KMS-11 (cell line): Measurements from ENCODE around the gene DAAM2.

Experiments
- H2AFZ ChIP-seq: fragments of 200-600 bp; sonication (generic); 2 replicates; pipeline ENCODE4 v1.6.1; 2016; ENCODE audit warnings: antibody characterized with exemption, mixed run types, low read depth
- H3K27ac ChIP-seq: fragments of 200-600 bp; sonication (generic); 2 replicates; pipeline ENCODE4 v1.6.1; 2016; ENCODE audit warnings: mild to moderate bottlenecking, mixed run types
- H3K27me3 ChIP-seq: fragments of 200-600 bp; sonication (generic); 2 replicates; pipeline ENCODE4 v1.6.1; 2017; ENCODE audit warnings: mild to moderate bottlenecking, low read depth, mixed run types, moderate library complexity; ENCODE audit not compliant: insufficient read depth
- H3K36me3 ChIP-seq: fragments of 200-600 bp; sonication (generic); 2 replicates; pipeline ENCODE4 v1.6.1; 2017; ENCODE audit warnings: mild to moderate bottlenecking, mixed run types; ENCODE audit not compliant: insufficient read depth
- H3K4me1 ChIP-seq: fragments of 200-600 bp; sonication (generic); 2 replicates; pipeline ENCODE4 v1.6.1; 2016; ENCODE audit warnings: mild to moderate bottlenecking, low read depth, mixed run types; ENCODE audit not compliant: poor library complexity, severe bottlenecking
- H3K4me2 ChIP-seq: fragments of 200-600 bp; sonication (generic); 2 replicates; pipeline ENCODE4 v1.7.0; 2016; ENCODE audit warnings: mild to moderate bottlenecking, mixed run types
- H3K4me3 ChIP-seq: fragments of 200-600 bp; sonication (generic); IDR thresholded peaks from 2 replicates; pipeline ENCODE4 v1.6.1; 2017; ENCODE audit warnings: low read depth, low read length, mixed read lengths; ENCODE audit not compliant: insufficient read depth
- H3K79me2 ChIP-seq: fragments of 200-600 bp; sonication (generic); 2 replicates; pipeline ENCODE4 v1.6.1; 2016; ENCODE audit warnings: low read depth, mixed run types; ENCODE audit not compliant: insufficient read depth
- H3K9ac ChIP-seq: fragments of 200-600 bp; sonication (generic); 2 replicates; pipeline ENCODE4 v1.6.1; 2016; ENCODE audit warnings: mild to moderate bottlenecking, mixed run types
- H4K20me1 ChIP-seq: fragments of 200-600 bp; sonication (generic); 2 replicates; pipeline ENCODE4 v1.6.1; 2016; ENCODE audit warnings: mild to moderate bottlenecking, mixed run types; ENCODE audit not compliant: insufficient read depth
- CTCF ChIP-seq: fragments of 200-600 bp; sonication (generic); conservative IDR thresholded peaks from 2 replicates; pipeline ENCODE4 v1.6.1; 2017; ENCODE audit warnings: low read depth, mild to moderate bottlenecking, antibody characterized with exemption, low read length, moderate library complexity, mixed read lengths

DAAM2 gene

GRCh38 chr6:39834278-39834677 lies 42.1 kb downstream of the DAAM2 start:
- H3K4me1 ChIP-seq = no peaks in the 10 kb centered on the region
- H3K79me2 ChIP-seq = no peaks in the 10 kb centered on the region
- H3K27ac ChIP-seq = no peak overlapping the region
- no peak overlapping the region for H3K4me2 ChIP-seq
- H2AFZ ChIP-seq = no peak overlapping the region
- H3K4me3 ChIP-seq = no peak overlapping the region
- H3K9ac ChIP-seq = no peak overlapping the region
- no peak for TF ChIP-seq CTCF
- no peaks in the 10 kb centered on the region for H4K20me1 ChIP-seq
- H3K36me3 ChIP-seq = no peaks in the 10 kb centered on the region
- no peaks in the 10 kb centered on the region for H3K27me3 ChIP-seq

DNA sequence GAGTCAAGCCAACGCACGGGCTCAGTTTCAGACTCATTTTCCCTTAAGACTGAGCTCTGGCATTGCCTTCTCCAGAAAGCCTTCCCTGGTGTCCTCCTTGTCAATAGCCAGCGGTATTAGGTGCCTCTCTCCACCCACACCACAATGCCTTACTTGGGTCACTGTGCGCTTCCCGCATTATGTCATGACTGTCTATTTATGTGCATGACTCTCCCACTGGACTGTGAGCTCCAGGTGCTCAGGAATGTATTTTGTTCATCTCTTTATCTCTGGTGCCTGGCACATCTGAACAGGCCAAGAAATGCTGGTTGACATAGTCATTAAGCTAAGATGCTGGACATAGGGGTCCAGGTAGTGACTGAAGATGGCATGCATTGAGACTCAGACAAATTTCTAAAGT lies 42.7 kb downstream of the DAAM2 start:
- no peak for TF ChIP-seq CTCF
- no peaks in the 10 kb centered on the region for H3K4me1 ChIP-seq
- no peaks in the 10 kb centered on the region for H4K20me1 ChIP-seq
- no peaks in the 10 kb centered on the region for H3K79me2 ChIP-seq
- H3K9ac ChIP-seq = no peak overlapping the region
- no peak overlapping the region for H2AFZ ChIP-seq
- H3K4me2 ChIP-seq = no peak overlapping the region
- H3K36me3 ChIP-seq = no peaks in the 10 kb centered on the region
- H3K27ac ChIP-seq = no peak overlapping the region
- H3K4me3 ChIP-seq = no peak overlapping the region
- no peaks in the 10 kb centered on the region for H3K27me3 ChIP-seq

DNA sequence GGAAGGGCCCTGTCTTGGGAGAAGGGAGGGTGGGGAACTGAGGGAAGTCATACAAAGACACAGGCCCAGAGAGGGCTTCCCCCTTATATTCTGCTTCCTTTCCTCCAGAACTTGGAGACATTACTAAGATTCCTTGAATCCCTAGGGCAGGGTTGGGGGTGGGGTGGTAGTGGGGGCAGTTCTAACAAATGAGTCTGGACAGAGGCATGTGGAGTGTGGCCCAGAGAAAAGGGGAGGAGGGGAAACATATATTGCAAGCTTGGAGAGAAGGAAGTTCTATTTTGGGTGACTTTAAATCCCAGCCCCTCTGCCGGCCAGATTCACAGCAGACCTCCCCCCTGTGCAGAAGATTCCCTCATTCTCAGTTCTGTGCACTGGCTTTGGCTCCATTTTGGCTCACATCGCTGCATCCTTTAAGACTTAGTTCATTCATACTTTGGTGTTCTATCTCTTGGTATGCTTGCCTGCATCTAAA lies 43.7 kb downstream of the DAAM2 start:
- no peak overlapping the region for H3K9ac ChIP-seq
- H3K27me3 ChIP-seq = no peaks in the 10 kb centered on the region
- no peaks in the 10 kb centered on the region for H3K36me3 ChIP-seq
- no peak overlapping the region for H3K4me3 ChIP-seq
- H3K4me2 ChIP-seq = no peak overlapping the region
- no peak overlapping the region for H3K27ac ChIP-seq
- no peak overlapping the region for H2AFZ ChIP-seq
- TF ChIP-seq CTCF = no peak
- no peaks in the 10 kb centered on the region for H4K20me1 ChIP-seq
- no peaks in the 10 kb centered on the region for H3K79me2 ChIP-seq
- H3K4me1 ChIP-seq = no peaks in the 10 kb centered on the region

DNA sequence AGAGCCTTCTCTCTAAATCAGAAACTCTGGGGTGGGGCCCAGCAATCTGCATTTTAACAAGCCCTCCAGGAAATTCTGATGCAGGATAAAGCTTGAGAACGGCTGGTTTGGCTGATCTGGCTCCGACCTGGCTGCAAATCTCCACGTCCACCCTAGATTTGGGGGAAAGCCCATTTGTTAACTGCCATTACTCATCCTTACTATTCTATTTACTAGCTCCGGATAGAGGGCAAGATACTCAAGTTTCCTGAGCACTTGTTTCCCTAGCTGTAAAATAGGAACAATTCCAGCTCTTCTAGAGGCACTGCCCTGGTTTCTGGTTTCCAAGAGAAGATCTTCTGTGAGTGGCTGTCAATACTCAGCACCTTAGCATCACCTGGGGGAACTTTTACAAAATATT lies 44.4 kb downstream of the DAAM2 start:
- Histone ChIP-seq H3K79me2 (no peaks in the 10 kb centered on the region), H4K20me1 (no peaks in the 10 kb centered on the region), H3K4me2 (no peak overlapping the region), H2AFZ (no peak overlapping the region), H3K4me1 (no peaks in the 10 kb centered on the region), H3K36me3 (no peaks in the 10 kb centered on the region), H3K27ac (no peak overlapping the region), H3K27me3 (no peaks in the 10 kb centered on the region), H3K4me3 (no peak overlapping the region), H3K9ac (no peak overlapping the region)
- no peak for TF ChIP-seq CTCF
